Retinal pigment epithelial cell (primary cell): Measurements from ENCODE around the gene RANGAP1.

ENCODE experiments used
- DNase-seq: peaks from one replicate; pipeline ENCODE4 v3.0.0-alpha.2; 2010; ENCODE audit warnings: low read depth
- H3K4me3 ChIP-seq: 2 replicates; pipeline ENCODE4 v1.5.1; 2011; ENCODE audit warnings: mild to moderate bottlenecking, low read length, control low read depth, moderate library complexity
- CTCF ChIP-seq: conservative IDR thresholded peaks from 2 replicates; pipeline ENCODE4 v1.5.1; 2011; ENCODE audit warnings: low read depth, low read length, control low read depth, inconsistent platforms

The RANGAP1 gene

GRCh38 chr22:41226723-41227655 lies 59.0 kb downstream of the RANGAP1 start:
- no peak overlapping the region for H3K4me3 ChIP-seq
- DNase-seq: no peak
- no peak for TF ChIP-seq CTCF

GRCh38 chr22:41223535-41223934 lies 62.5 kb downstream of the RANGAP1 start:
- no peak for TF ChIP-seq CTCF
- H3K4me3 ChIP-seq: no peak overlapping the region
- DNase-seq: no peak

GRCh38 chr22:41222846-41223507 lies 63.0 kb downstream of the RANGAP1 start:
- DNase-seq: no peak
- H3K4me3 ChIP-seq: no peak overlapping the region
- TF ChIP-seq CTCF: no peak

GRCh38 chr22:41217553-41218157 lies 68.3 kb downstream of the RANGAP1 start:
- no peak for TF ChIP-seq CTCF
- no peak overlapping the region for H3K4me3 ChIP-seq
- no peak for DNase-seq

- TF ChIP-seq CTCF: no peak
- no peak overlapping the region for H3K4me3 ChIP-seq
- DNase-seq: no peak
These were observed 69.0 kb downstream of the RANGAP1 start for GRCh38 chr22:41216984-41217383.

GRCh38 chr22:41215926-41216325 lies 70.1 kb downstream of the RANGAP1 start:
- no peak for DNase-seq
- TF ChIP-seq CTCF: no peak
- no peak overlapping the region for H3K4me3 ChIP-seq

- no peak for TF ChIP-seq CTCF
- DNase-seq: no peak
- no peak overlapping the region for H3K4me3 ChIP-seq
These were observed 70.6 kb downstream of the RANGAP1 start for GRCh38 chr22:41215409-41215808.
